Activated T-helper 1 cell treated with Interleukin-2 at 50 U/mL for 16 hours (primary cell): ENCODE results near the gene DLL4.
"Not testable (repeated sequence)": the region's sequence is repeated elsewhere in the genome, so short reads cannot be mapped to it uniquely, and the experiment has no call there.

Experiments
- DNase-seq: peaks from one replicate; pipeline ENCODE4 v3.0.0-alpha.2; 2020; ENCODE audit warnings: low read depth

DLL4 gene

DNA sequence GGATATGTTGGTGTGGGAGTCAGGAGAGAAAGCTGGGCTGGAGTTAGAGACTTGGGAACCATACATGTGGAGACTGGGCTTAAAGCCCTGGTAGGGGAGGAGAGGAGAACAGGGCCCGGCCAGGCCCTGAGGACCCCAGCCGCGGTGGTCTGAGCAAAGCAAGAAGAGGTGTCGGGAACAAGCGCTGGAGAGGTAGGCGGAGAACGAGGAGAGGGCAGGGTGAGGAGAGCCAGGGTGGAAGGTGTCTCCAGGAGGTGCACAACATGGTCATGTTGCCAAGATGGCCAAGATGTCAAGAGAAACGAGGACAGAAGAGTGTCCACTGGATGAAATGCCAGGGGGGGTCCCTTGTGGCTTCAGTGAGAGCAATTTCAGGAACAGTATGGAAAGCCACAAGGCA is 29.6 kb downstream of the DLL4 start:
- DNase-seq = no peak

- DNase-seq = no peak
Observed at GRCh38 chr15:40959331-40960141, 30.4 kb downstream of the DLL4 start.

DNA sequence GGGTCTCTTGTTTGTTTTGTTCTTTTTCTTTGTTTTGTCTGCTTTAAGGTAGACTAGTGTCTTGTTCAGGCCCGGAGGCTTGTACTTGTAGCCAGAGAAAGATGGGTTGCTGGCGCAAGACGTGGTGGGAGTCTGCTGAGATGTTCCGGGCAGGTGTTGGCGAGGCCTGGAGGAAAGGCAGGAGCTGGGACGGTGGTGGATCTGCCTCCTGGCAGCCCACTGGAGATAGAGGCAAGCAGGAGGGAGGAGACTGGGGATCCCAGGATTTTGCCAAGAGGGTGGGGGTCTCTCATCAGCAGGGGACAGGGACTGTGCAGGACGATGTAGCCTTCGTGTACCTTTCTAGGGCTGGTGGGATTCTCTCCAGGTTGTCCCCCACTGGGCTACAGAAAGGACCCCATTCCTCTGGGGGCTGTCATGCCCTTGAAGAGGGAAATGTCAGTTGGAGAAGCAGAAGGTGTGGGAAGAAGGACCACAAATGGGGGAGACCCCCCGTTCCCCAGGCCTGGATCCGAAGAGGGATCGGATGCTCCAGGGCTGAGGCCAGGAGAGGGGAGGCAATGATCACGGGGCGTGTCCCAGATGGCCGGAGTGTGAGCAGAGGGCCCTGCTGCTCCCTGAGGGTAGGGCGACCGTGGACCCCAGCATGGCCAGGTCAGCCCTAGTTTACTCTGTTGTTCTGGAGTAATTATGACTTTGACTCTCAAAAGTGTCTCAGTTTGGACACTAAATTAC is 31.2 kb downstream of the DLL4 start:
- DNase-seq = no peak

- DNase-seq = no peak
Observed at GRCh38 chr15:40960925-40961324, 31.8 kb downstream of the DLL4 start.

DNA sequence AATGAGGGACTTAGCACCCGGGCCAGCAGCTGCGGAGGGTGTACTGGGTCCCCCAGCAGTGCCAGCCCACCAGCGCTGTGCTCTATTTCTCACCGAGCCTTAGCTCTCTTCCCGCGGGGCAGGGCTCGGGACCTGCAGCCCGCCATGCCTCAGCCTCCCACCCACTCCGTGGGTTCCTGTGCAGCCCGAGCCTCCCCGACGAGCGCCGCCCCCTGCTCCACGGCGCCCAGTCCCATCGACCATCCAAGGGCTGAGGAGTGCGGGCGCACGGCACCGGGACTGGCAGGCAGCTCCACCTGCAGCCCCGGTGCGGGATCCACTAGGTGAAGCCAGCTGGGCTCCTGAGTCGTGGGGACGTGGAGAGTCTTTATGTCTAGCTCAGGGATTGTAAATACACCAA is 32.6 kb downstream of the DLL4 start:
- DNase-seq = not testable (repeated sequence)

DNA sequence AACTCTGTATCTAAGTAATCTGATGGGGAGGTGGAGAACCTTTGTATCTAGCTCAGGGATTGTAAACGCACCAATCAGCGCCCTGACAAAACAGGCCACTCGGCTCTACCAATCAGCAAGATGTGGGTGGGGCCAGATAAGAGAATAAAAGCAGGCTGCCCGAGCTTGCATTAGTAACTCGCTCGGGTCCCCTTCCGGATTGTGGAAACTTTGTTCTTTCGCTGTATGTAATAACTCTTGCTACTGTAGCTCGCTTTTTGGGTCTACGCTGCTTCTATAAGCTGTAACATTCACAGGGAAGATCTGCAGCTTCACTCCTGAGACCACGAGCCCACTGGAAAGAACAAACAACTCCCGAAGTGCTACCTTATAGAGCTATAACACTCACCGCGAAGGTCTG is 33.2 kb downstream of the DLL4 start:
- DNase-seq = not testable (repeated sequence)

DNA sequence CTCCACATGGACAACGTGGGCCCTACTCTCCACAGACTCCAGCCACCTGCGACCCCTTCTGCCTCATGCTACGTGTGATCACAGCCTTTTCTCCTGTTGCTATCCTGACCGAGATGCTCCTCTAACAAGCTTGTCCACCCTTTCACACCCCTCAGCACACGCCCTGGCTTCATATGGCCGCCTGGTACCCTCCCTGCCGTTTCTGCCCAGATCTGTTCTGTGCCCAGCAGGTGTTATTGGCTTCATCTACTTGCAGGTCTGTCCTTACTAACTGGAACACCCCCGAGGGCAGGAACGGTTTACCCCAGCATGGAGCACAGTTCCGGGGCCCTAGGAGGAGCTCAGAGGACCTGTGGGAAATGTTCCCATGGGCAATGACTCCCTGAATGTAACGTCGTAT is 34.1 kb downstream of the DLL4 start:
- no peak for DNase-seq

DNA sequence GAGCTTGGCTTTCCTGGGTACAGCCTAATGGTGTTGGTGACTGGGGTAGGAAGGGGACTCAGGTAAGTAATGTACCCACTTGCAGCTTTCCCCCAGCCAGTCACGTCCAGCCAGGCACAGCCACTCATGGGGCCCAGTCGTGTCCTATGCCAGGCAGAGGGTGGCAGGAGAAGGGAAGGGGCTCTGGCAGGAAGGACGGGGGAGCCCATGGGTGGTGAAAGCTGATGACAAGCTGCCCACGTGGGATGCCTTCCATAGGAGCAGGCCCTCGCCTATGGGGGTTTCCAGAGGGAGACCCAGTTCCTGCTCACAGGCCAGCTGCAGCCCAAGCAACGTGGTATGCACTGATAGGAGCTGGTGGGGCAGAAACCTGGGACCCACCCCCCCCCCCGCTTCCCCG is 34.9 kb downstream of the DLL4 start:
- no peak for DNase-seq

DNA sequence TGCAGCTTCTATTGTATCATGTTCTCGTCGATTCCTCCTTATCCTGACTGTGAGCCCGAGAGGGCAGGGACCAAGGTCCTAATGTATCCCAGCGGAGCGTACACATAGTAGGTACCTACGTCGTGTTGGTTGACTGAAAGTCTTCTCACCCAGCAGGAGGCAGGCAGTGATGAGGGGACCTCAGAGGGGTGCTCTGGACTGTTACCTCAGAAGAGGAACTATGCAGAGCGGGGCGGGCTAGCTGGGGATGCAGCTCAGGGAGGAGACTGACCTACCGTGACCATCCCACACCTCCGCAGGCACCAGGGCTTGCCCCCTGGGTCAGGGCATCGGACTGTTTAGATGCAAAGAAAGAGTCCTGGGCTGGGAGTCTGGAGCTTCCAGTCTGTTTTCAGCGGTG is 35.5 kb downstream of the DLL4 start:
- DNase-seq = no peak

- DNase-seq = no peak
Observed at GRCh38 chr15:40968290-40969085, 39.3 kb downstream of the DLL4 start.

DNA sequence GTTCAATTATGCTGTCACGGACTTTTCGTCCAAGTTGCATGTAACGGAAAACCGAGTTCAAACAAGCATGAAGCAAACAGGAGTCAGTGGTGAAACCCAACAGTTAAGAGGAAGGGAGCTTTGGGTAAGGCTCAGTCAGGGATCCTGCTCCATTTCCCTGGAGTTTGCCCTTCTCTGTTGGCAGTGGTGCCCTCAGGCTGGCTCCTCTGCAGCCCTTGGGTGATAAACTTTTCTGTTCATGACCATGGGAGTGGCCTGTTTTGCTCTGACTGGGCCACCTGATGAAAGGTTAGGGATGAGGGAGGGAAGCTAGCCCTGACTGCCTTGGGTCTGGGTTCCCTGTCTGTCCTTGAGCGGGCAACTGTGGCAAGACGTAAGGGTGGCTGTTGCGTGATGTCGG is 40.2 kb downstream of the DLL4 start:
- DNase-seq = no peak

DNA sequence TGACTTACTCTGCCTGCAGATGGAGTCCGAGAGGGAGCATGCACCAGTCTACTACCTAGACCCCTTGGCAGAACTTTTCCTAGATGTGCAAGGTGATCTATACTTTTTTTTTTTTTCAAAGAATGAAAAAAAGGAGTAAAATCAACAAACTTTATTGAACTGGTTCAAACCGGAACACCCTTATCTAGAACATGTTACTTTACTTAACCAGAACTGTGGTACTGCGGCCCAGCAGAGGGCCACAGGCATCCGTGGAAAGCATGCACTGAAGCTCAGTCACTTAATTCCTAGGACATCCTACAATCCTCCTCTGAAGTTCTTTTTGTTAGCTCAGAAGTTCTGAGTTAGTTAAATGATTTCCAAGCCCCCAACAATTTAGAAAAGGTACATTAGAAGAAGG is 45.7 kb downstream of the DLL4 start:
- DNase-seq = no peak

DNA sequence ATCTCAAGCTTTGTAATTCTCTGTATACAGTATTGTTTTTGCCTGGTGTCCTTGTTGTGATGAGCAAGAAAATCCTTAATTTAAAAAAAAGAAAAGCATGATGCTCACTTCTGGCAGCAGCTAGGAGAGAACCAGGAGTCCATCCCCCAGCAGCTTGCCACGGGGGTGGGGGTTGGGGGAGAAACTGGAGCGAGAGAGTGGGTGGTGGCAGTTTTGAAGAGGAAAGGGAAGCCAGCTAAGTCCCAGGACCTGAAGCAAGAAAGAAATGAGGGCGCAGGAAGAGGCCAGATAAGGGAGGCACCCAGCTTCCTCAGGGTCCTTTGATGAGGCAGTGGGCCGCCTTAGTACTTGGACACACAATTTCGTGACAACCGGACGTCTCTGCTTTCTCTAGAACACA is 47.7 kb downstream of the DLL4 start:
- no peak for DNase-seq

DNA sequence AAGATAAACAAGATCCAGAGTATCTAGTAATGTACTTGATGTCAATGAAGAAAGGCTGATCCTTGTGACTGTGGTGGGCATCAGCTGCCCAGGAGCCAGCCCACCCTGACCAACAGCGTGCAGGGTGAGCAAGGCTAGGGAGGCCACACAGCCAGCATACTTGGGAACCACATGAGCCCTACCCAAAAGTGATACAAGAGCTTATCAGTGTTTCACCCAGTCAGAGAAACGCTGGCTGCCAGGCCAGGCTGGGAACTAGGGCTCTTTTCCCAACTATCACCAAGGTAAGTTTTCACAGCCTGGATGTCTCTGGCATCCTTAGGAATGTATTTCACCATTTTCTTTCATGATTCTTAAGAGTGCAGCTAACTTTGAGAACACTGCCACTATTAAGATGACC is 49.0 kb downstream of the DLL4 start:
- no peak for DNase-seq

DNA sequence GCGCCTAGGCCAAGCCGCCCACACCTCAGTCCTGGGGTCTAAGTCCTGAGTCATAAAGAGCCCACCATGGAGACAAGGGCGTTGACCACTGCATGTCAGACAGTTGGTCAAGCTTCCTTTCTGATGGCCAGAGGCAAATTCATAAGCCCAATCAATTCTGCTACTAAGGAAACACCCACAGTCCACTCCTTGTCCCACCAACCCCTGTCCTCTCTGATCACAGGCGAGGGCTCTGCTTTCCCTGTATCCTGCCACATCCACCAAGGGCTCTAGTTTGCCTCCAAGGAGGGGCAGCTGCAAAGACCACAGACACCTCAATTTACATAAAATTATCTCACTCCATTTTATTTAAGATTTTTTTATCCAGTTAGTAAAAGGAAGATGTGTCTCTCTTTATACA is 49.4 kb downstream of the DLL4 start:
- no peak for DNase-seq

DNA sequence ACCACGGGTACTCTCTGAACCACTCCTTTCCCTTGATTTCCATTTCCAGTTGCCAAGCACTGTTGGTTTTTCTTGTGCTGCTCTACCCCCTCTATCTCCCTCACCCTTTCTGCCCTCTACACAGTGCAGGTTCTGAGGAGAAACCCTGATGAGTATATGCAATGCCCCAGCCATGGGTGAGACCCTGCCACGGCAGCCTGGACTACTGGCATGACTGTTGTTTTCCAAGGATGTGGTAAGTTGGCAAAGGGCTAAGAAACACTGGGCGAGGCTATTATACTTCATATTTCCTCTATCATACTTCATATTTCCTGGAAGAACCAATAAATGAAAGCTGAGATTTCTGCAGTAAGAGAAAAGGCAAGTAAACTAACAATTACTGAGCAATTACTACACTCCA is 52.0 kb downstream of the DLL4 start:
- no peak for DNase-seq

DNA sequence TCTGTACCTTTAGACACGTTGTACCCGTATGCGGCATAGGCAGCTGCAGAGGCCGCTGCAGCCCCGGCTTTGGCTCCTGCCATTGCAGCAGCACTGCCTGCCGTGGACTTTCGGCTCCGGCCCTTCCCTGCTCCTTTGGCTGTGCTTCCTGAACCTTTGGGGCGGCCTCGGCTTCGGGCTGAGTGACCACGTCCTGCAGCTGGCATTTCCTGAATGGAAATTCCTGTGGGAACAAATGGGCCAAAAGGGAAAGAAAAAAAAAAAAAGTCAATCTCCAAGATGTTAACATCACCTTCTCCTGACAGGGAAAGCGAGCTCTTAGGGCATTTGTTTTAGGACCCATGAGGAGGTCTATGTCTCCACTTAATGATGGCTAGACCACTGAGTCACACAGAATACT is 53.7 kb downstream of the DLL4 start:
- DNase-seq = no peak

DNA sequence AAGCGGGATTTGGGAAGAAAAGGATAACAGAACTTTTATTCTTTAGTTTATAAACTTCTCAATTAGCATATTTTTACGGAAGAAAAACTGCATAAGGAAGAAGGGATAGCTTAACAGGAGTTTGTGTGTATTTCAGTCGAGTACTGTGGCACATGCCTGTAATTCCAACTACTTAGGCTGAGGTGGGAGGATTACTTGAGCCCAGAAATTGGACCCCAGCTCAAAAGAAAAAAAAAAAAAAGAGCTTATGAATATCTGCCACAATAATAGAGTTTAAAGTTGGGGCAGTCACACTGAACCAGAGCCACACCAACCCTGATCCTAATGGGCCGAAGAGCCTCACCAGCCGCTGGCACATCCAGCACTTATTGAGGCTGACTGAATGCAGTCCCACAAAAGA is 55.3 kb downstream of the DLL4 start:
- DNase-seq = no peak

- no peak for DNase-seq
Observed at GRCh38 chr15:40984964-40985363, 55.8 kb downstream of the DLL4 start.

DNA sequence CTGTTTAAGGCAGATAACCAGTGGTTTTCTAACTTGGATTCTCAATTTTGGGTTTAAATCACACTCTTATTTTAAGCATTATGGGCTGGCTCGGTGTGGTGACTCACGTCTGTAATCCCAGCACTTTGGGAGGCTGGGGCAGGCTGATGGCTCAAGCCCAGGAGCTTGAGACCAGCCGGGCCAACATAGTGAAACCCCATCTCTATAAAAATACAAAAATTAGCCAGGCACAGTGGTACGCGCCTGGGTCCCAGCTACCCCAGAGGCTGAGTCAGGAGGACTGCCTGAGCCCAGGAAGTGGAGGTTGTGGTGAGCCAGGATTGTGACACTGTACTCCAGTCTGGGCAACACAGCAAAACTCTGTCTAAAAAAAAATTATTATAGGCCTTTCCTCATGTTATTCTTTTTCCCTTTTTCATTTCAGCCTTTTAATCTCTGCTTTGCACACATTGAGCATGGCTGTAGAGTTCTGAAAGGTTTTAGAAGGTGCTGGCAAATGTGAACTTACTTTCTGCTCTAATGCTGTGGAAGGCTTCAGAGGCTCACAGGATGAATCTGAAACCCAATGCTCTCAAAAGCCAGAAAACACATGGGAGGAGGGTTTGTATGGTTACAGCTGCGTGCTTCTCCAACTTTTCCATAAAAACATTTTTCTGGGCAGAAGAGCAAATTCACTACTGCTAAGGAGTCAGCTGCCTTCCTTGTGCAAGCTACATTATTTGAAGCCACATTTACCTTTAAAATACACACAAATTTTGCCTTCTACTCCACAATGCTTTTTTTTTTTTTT is 56.6 kb downstream of the DLL4 start:
- no peak for DNase-seq

DNA sequence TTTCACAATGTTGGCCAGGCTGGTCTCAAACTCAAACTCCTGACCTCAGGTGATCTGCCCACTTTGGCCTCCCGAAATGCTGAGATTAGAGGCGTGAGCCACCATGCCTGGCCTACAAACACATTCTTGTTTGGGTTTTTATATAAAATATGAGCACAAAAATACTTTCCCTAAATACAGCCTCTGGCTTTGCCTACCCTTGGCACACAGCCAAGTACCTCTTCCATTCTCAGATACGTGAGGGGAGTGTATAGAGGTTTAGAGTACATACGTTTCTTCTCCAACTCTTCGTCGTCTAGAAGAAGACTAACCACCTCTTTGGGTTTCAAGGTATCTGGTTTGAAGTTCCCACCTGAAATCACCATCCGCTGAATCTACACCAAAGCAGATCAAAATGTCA is 57.7 kb downstream of the DLL4 start:
- DNase-seq = no peak

DNA sequence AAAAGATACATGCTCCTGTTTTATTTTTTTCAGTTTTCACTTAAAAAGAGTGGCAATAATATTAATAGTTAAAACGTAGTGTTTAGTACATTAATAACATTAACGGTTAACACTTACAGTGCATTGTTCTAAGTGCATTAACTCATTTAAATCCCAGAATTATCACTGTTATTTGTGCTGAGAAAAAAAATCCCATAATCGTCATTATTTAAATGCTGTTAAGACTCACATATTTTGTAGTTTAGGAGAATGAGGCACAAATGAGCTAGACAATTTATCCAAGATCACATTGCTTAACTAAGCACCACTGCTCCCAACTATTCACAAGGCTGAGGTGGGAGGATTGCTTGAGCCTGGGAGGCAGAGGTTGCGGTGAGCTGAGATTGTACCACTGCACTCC is 59.0 kb downstream of the DLL4 start:
- DNase-seq = no peak
